Neural cell (in vitro differentiated cells): ENCODE measurements around the gene MYEOV. TPM values are rescaled to one million over a fixed set of nuclear protein-coding genes. Genes with fewer than 3 reads are reported as not detected.

Experiments
- H2AFZ ChIP-seq: fragments of 200-600, 300-800 bp; sonication (generic), shearing (Covaris generic); 2 replicates; pipeline ENCODE4 v1.6.0; 2014; ENCODE audit warnings: low read depth, mild to moderate bottlenecking, antibody characterized with exemption, low read length, moderate library complexity
- H3F3A ChIP-seq: fragments of 200-600 bp; shearing (Covaris generic); 2 replicates; pipeline ENCODE4 v1.6.1; 2016; ENCODE audit warnings: mild to moderate bottlenecking, moderate library complexity, mixed read lengths, antibody characterized with exemption, low read length; ENCODE audit not compliant: insufficient read depth, poor library complexity, severe bottlenecking
- H3K27ac ChIP-seq: fragments of 200-600, 300-800 bp; sonication (generic), shearing (Covaris generic); 2 replicates; pipeline ENCODE4 v1.5.1; 2014; ENCODE audit warnings: mild to moderate bottlenecking, low read length, moderate library complexity
- H3K27me3 ChIP-seq: fragments of 300-800, 200-600 bp; sonication (generic), shearing (Covaris generic); 2 replicates; pipeline ENCODE4 v1.6.0; 2014; ENCODE audit warnings: mild to moderate bottlenecking, low read depth, low read length, moderate library complexity; ENCODE audit not compliant: insufficient read depth
- H3K36me3 ChIP-seq: fragments of 300-800, 200-600 bp; sonication (generic), shearing (Covaris generic); 2 replicates; pipeline ENCODE4 v1.5.1; 2014; ENCODE audit warnings: mild to moderate bottlenecking, antibody characterized with exemption, low read length, moderate library complexity; ENCODE audit not compliant: insufficient read depth
- H3K4me2 ChIP-seq: fragments of 300-800, 200-600 bp; sonication (generic), shearing (Covaris generic); 2 replicates; pipeline ENCODE4 v1.6.0; 2014; ENCODE audit warnings: mild to moderate bottlenecking, low read length
- H3K4me3 ChIP-seq: fragments of 300-800, 200-600 bp; sonication (generic), shearing (Covaris generic); 2 replicates; pipeline ENCODE4 v1.5.1; 2014; ENCODE audit warnings: mild to moderate bottlenecking, low read length, moderate library complexity
- H3K79me2 ChIP-seq: fragments of 200-600 bp; shearing (Covaris generic); replicated peaks from 2 replicates; pipeline ENCODE4 v1.6.0; 2014; ENCODE audit warnings: mild to moderate bottlenecking, low read length, moderate library complexity; ENCODE audit not compliant: insufficient read depth
- H3K9ac ChIP-seq: fragments of 300-800, 200-600 bp; sonication (generic), shearing (Covaris generic); 2 replicates; pipeline ENCODE4 v1.6.1; 2016; ENCODE audit warnings: mild to moderate bottlenecking, low read length, mixed read lengths
- H3K9me2 ChIP-seq: fragments of 200-600 bp; shearing (Covaris generic); 2 replicates; pipeline ENCODE4 v1.6.1; 2016; ENCODE audit warnings: mild to moderate bottlenecking, low read length, mixed read lengths; ENCODE audit not compliant: insufficient read depth
- H3K9me3 ChIP-seq: fragments of 200-600, 300-800 bp; sonication (generic), shearing (Covaris generic); 2 replicates; pipeline ENCODE4 v1.6.1; 2016; ENCODE audit warnings: mild to moderate bottlenecking, mixed run types, low read length, moderate library complexity, mixed read lengths
- H4K20me1 ChIP-seq: fragments of 200-600 bp; shearing (Covaris generic); 2 replicates; pipeline ENCODE4 v1.6.1; 2016; ENCODE audit warnings: mild to moderate bottlenecking, mixed run types; ENCODE audit not compliant: insufficient read depth
- EP300 ChIP-seq: fragments of 450-650 bp; conservative IDR thresholded peaks from 2 replicates; pipeline ENCODE4 v1.6.1; 2014; ENCODE audit warnings: antibody characterized with exemption, mild to moderate bottlenecking, moderate library complexity; ENCODE audit not compliant: poor library complexity, severe bottlenecking
- EZH2 ChIP-seq: fragments of 200-600, 300-800 bp; shearing (Covaris generic), sonication (generic); IDR thresholded peaks from 2 replicates; pipeline ENCODE4 v1.6.1; 2014; ENCODE audit warnings: antibody characterized with exemption, low read length, borderline replicate concordance, mild to moderate bottlenecking; ENCODE audit not compliant: insufficient read depth, poor library complexity, severe bottlenecking
- MXI1 ChIP-seq: fragments of 450-650 bp; conservative IDR thresholded peaks from 2 replicates; pipeline ENCODE4 v1.6.1; 2014; ENCODE audit warnings: antibody characterized with exemption, mild to moderate bottlenecking; ENCODE audit not compliant: poor library complexity, severe bottlenecking
- POLR2AphosphoS5 ChIP-seq: IDR thresholded peaks from 2 replicates; pipeline ENCODE4 v1.6.1; 2012
- RAD21 ChIP-seq: fragments of 450-650 bp; conservative IDR thresholded peaks from 2 replicates; pipeline ENCODE4 v1.6.1; 2014; ENCODE audit warnings: antibody characterized with exemption, mild to moderate bottlenecking, moderate library complexity
- SMC3 ChIP-seq: fragments of 450-650 bp; conservative IDR thresholded peaks from 2 replicates; pipeline ENCODE4 v1.6.1; 2014; ENCODE audit warnings: antibody characterized with exemption, mild to moderate bottlenecking, moderate library complexity; ENCODE audit not compliant: poor library complexity
- TAF1 ChIP-seq: IDR thresholded peaks from 2 replicates; pipeline ENCODE4 v1.6.1; 2012; ENCODE audit warnings: low read depth
- polyA plus RNA-seq: library from polyadenylated mRNA; depleted of rRNA; stranded (reverse); fragments of >200 nt; gene quantifications from 2 replicates; pipeline ENCODE4 v1.2.3, GENCODE V29; 2014
- TF ChIP-seq, protein P1 (sequence below): IDR thresholded peaks from 2 replicates; pipeline ENCODE4 v1.6.1; 2012; ENCODE audit warnings: borderline replicate concordance
- TF ChIP-seq, protein P2 (sequence below): fragments of 450-650 bp; IDR thresholded peaks from 2 replicates; pipeline ENCODE4 v1.5.1; 2014; ENCODE audit warnings: antibody characterized with exemption, mild to moderate bottlenecking, moderate library complexity; ENCODE audit not compliant: poor library complexity, severe bottlenecking

Gene MYEOV
- polyA plus RNA-seq, 1 donor from 2014 or later, result not detected

DNA sequence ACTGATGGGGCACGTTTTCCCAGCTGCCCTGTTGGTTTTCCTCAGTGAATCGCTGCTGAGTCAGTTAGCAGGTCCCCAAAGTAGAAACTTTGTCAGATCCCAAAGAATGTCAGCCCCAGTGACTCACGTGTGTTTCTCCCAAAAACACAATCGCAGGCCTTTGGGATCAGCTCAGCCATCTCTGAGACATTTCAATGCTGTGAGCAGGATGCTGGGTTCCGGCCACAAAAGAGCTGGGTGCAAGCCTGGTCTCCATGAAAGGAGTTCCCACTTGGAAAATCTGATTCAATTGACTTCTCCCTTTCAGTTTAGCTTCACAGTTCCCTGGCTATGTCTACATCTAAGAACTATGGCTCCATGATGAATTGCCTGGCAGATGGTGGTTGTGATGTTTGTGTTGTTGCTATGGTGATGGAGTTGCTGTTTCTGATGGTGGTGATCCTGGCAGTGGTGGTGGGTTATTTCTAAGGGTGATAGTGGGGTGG, 28.0 kb downstream of the MYEOV start:
- H3K9ac ChIP-seq, result no peak overlapping the region
- no peaks in the 10 kb centered on the region for H4K20me1 ChIP-seq
- no peaks in the 10 kb centered on the region for H3K9me3 ChIP-seq
- H3K79me2 ChIP-seq, result no peaks in the 10 kb centered on the region
- H3K27ac ChIP-seq, result no peak overlapping the region
- H3K36me3 ChIP-seq, result no peaks in the 10 kb centered on the region
- H3K4me3 ChIP-seq, result no peak overlapping the region
- no peaks in the 10 kb centered on the region for H3F3A ChIP-seq
- H3K27me3 ChIP-seq, result no peaks in the 10 kb centered on the region
- no peak overlapping the region for H3K4me2 ChIP-seq
- H2AFZ ChIP-seq, result no peak overlapping the region
- H3K9me2 ChIP-seq, result no peaks in the 10 kb centered on the region
- TF ChIP-seq RAD21 (no peak), MXI1 (no peak)

DNA sequence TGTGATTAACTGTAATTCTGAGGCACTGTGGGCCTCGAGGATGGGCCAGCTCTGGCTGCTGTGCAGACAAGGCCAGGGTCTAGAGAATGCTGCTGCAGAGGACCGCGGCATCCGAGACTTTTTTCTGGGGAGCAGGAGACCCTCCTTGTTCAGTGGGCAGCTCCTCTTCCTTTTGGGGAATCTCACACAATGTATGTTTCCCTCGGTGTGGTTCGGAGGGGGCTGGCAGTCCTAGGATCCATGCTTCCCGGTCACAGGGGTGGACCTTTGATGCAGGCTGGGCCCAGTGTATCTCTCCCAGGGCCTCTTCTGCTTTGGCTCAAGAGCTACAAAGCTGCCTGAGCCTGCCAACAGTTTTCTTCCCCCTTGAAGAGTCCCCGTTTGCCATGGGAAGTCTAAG, 31.5 kb downstream of the MYEOV start:
- Histone ChIP-seq H3K36me3 (no peaks in the 10 kb centered on the region), H3K4me3 (no peak overlapping the region), H3K79me2 (no peaks in the 10 kb centered on the region), H2AFZ (no peak overlapping the region), H3K27ac (no peak overlapping the region), H3K4me2 (no peak overlapping the region), H3K27me3 (no peaks in the 10 kb centered on the region), H3K9me2 (no peaks in the 10 kb centered on the region), H3K9me3 (no peaks in the 10 kb centered on the region), H4K20me1 (no peaks in the 10 kb centered on the region), H3F3A (no peaks in the 10 kb centered on the region), H3K9ac (no peak overlapping the region)
- TF ChIP-seq TAF1, result no peak
- TF ChIP-seq EZH2, result no peak
- TF ChIP-seq SMC3, result no peak
- no peak for TF ChIP-seq EP300
- TF ChIP-seq RAD21, result no peak
- TF ChIP-seq, protein P1, sequence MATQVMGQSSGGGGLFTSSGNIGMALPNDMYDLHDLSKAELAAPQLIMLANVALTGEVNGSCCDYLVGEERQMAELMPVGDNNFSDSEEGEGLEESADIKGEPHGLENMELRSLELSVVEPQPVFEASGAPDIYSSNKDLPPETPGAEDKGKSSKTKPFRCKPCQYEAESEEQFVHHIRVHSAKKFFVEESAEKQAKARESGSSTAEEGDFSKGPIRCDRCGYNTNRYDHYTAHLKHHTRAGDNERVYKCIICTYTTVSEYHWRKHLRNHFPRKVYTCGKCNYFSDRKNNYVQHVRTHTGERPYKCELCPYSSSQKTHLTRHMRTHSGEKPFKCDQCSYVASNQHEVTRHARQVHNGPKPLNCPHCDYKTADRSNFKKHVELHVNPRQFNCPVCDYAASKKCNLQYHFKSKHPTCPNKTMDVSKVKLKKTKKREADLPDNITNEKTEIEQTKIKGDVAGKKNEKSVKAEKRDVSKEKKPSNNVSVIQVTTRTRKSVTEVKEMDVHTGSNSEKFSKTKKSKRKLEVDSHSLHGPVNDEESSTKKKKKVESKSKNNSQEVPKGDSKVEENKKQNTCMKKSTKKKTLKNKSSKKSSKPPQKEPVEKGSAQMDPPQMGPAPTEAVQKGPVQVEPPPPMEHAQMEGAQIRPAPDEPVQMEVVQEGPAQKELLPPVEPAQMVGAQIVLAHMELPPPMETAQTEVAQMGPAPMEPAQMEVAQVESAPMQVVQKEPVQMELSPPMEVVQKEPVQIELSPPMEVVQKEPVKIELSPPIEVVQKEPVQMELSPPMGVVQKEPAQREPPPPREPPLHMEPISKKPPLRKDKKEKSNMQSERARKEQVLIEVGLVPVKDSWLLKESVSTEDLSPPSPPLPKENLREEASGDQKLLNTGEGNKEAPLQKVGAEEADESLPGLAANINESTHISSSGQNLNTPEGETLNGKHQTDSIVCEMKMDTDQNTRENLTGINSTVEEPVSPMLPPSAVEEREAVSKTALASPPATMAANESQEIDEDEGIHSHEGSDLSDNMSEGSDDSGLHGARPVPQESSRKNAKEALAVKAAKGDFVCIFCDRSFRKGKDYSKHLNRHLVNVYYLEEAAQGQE, result no peak
- TF ChIP-seq POLR2AphosphoS5, result no peak
- no peak for TF ChIP-seq MXI1
- TF ChIP-seq, protein P2, sequence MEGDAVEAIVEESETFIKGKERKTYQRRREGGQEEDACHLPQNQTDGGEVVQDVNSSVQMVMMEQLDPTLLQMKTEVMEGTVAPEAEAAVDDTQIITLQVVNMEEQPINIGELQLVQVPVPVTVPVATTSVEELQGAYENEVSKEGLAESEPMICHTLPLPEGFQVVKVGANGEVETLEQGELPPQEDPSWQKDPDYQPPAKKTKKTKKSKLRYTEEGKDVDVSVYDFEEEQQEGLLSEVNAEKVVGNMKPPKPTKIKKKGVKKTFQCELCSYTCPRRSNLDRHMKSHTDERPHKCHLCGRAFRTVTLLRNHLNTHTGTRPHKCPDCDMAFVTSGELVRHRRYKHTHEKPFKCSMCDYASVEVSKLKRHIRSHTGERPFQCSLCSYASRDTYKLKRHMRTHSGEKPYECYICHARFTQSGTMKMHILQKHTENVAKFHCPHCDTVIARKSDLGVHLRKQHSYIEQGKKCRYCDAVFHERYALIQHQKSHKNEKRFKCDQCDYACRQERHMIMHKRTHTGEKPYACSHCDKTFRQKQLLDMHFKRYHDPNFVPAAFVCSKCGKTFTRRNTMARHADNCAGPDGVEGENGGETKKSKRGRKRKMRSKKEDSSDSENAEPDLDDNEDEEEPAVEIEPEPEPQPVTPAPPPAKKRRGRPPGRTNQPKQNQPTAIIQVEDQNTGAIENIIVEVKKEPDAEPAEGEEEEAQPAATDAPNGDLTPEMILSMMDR, result no peak
